Fibroblast of skin of left quadriceps (primary cell): ENCODE results near the gene TRPV4.

Source experiments
- DNase-seq, 2 experiments: peaks; one replicate each; pipeline ENCODE4 v3.0.0-alpha.2; 2013; ENCODE audit warnings: low read depth in 2 of 2

Gene TRPV4

DNA sequence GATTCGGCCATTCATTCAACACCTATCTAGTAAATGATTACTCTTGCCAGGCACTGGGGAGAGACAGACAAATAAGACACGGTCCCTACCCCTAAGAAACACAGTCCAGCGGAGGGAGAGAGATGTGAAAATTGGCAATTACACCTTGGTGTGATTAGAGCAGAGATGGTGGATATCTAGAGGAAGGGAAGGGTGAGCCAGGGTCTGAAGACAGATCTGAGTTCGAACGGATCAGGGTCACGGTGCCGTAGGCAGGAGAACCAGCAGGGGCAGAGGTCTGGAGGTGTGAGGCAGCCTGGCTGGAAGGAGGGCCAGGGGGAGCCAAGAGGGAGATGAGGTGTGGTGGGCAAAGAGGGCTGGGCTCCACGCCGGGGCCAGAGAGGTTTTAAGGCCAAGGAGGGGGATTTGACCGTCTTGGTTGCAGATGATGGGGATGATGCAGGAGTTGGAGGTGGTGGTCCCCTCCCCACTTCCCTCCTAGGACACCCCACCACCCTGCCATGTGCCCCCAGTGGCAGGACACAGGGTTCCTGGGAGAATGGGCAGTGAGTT is 92.4 kb downstream of the TRPV4 start:
- DNase-seq: no peak

DNA sequence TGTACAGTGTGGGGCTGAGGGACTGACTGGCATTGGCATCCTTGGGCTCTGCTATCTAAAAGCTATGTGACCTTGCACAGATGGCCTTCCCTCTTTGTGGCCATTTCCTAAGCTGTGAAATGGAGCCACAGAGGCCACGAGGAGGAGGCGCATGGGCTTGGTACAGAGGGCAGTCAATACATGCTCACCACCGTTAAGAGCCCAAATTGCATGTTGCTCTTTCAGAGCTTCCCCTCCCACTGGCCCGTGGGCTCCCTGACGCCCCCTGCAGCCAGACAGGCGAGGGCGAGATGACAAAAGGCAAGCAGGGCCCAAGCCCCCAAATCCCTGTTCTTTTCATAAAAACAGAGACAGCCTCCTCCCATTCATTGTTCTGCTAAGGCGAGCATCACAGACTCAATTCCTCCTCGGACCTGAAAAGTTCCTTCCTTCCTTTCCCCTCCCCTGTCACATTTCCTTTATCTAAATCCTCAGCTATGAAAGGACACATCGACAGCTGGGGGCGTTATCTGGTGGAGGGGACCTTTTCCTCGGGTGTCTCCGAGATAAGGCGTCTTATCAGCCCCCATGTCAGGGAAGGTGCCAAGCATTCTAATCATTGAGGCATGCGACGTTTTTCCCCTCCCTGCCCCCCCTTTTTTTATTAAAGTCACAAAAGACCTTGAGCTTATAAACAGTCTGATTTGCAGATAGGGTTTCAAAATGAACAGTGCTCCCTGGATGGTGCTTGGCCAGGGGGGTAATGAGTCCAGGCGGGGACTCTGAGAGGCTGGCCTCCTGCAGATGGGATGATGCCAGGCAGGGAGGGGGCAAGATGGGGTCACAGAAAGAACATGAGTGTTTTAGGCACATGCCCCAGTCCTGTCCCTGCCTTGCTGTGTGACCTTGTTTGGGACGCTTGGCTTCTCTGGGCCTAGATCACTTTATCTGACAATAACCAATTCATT is 93.2 kb downstream of the TRPV4 start:
- DNase-seq: no peak

DNA sequence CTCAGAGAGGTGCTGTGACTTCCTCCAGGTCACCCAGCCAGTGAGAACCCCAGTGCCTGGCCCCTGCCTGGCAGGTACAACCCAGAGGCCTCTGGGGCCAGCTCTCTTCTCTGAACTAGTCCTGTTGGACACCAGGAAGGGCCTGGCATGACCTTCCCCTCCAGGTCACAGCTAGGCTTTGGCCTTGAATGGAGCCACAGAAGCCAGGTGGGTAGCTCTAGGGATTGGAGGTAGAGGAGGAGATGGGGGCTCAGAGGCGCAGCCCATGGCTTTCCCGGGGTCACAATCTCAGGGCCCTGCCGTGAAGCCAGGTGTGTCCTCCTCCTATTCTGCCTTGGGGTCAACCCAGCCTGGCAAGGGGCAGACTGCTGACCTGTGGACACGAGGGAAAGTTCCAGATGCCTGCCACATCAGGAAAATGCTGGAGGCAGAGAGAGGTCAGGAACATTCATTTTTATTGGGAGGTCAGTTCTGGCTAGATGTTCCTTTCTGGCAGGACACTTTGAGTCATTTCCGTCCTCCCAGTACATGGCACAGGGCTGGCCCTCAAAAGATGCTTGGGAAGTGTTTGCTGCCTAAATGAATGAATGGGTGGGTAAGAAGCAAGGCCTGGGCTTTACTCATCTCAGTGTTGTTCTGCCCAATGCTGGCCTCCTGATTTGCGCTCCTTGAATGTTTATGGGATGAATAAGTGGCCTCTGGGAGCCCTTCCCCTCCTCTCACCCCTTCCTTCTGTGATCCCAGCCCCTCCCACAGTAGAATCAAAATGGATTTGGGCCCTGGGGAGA is 94.1 kb downstream of the TRPV4 start:
- no peak for DNase-seq

DNA sequence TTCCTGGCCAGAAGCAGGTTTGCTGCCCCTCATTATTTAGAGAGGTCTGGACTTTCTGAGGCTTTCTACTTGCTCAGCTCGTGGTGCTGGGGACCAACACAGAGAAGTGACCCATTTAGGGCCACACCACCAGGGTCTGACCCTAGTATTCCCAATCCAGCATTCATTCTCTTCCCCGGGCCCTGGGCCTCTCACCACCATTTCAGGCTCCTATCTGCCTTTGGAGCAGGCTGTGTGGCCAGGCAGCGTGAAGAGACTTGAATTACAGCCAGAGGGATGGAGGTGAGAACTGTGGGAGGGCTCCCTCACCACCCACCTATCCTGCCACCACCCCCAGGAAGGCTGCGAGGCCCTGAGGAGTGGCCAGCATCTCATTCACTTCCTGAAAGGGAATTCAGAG is 95.0 kb downstream of the TRPV4 start:
- DNase-seq: no peak

DNA sequence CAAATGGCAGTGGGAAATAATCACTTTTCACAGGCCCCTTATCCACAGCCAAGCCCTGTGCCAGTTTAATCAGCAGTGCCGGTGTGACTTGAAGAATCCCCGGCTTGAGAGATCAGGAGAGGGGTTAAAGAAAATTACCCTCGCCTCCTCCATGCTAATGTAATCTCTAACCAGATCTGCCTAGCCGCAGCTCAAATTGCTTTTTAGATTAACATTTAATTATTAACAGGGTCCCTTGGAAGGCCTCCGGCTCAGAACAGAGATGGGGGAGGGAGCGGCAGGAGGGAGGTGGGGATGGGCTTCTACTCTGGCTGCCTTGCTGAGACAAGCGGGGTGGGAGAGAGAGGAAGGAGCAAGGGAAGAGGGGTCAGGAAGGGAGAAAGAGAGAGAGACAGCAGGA is 95.6 kb downstream of the TRPV4 start:
- DNase-seq: no peak

DNA sequence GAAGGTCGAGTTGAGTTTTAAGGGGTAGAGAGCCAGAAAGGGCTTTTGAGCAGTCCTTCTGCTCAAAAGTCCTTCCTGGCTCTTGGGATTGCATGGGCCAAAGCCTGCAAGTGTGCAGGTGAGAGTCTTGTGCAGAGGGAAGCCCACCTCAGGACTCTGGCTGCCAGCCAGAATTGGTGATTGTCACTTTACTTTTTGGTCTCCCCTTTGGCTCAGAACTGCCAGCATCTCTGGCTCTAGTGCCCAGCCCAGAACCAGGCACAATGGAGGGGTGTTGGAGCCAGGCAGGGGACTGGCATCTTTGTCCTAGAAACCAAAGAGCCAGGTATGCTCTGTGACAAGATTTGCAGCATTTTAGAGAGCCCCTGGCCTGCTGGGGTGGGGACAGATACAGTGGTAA is 96.1 kb downstream of the TRPV4 start:
- DNase-seq: no peak

DNA sequence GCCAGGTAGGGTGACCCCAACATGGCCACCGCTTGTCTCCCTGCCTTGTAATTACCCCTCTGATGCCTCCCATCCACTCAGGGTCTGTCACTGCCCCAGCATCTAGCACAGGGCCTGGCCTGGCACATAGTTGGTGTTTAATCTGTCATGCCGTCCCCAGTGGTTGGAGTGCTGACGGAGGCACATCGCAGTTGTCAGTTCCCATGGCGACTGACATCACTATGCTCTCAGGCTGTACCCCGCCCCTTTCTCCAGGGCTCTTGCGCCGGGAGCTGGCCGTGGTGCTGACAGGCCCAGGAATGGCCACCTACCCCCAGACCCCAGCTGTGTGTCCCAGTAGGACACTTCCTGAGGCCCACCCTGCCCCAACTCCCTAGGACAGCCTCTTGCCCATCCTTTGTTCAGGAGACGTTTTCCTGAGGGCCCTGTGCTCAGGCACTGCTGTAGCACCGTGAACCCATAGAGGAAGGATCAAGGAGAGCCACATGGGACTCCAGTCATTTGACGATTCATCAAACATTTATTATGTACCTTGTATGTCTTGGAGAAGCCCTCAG is 96.6 kb downstream of the TRPV4 start:
- DNase-seq: peak in 1 of 2 experiments; percentile 5

DNA sequence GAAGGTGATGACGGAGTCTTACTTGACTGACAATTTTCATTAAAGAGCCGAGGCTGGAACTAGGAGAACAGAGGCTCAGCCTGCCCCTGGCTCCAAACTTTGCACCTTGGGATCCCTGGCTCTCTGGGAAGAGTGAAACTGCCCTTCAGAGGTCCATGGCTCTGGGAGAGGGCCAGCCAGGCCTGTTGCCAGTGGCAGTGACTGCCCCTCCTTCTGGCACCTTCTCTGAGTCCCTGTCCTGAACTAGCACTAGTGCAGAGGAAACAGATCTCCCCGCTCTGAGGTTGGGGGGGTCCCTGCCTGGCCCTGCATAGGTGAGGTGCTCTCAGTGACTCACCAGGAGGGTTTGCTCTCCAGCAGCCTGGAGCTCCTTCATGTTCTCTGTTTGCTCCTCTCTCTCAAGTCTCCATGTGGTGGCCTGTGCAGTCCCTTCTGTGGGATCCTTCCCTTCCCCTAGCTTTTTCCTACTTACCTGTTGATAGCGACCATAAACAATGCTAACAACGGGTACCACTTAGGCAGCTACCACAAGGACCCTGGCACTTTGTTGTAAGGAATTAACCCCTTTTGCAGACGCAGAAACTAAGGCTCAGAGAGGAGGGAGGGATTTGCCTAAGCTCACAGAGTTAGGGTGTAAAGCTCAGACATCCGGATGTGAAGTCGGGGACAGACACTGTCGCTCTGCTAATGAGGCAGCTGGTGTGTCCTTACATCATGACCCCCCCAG is 97.2 kb downstream of the TRPV4 start:
- DNase-seq: no peak

DNA sequence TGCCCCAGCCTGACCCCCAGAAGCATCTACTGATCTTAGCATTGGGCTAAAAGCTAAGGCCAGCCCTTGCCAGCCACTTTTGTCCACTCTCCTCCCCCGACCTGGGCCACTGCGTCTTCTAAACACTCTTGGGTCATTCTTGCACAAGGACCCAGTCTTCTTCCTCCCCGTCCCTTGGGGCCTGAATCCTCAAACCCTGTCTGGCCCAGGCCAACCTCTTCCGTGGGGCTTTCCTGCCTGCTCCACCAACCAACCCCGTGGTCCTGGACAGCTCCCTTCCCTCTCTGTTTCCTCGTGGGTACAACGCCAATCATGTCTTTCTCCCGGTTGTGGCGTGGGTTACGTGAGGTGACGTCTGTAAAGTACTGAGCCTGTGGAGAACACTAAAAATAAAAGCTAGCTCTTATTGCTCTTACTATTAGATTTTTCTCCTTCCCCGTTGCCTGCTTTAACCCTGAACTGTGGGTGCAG is 98.1 kb downstream of the TRPV4 start:
- DNase-seq: no peak

DNA sequence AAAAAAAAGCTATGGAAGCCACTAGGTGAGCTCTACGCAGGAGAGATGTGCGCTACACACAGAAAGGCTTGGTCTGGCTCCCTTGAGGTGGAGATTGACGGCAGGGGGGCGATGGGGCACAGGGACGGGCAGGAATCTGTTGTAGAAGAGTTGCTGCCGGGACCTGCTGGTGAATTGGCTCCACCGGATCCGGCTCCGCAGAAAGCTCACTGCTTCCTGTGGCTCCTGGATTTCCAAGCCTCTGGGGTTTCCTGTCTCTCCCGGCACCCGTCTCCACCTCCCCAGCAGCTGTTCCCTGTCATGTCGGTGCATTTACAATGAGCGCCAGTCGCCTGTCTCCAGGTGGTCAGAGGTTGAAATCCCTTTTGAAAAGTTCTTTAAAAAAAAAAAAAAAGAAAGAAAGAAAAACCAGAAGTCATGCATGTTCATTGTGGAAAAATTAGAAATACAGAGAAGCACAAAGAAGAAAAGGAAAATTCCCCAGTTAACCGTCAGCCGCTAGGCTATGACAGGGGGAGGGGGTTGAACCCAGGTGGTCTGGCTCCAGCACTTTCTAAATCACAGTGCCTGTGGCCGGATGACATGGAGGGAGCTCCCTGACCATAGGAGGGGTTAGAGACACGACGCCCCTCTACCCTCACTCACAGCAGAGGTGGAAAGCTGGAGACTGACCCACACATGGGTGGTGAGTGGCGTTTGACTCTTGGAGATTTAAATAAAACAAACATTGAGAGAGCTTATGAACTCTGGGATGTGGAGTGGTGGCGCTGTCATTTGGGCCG is 98.8 kb downstream of the TRPV4 start:
- no peak for DNase-seq
